Parathyroid adenoma (tissue), 2 donors: ENCODE measurements around the gene CPVL.

Experiments used
- H2AFZ ChIP-seq: fragments of 300-600 bp; sonication (generic); one replicate; pipeline ENCODE4 v1.7.0; 2017; ENCODE audit warnings: antibody characterized with exemption, mild to moderate bottlenecking
- H3K27ac ChIP-seq: fragments of 300-600 bp; sonication (generic); one replicate; pipeline ENCODE4 v1.7.0; 2017
- H3K27me3 ChIP-seq: fragments of 300-600 bp; sonication (generic); one replicate; pipeline ENCODE4 v1.7.0; 2017; ENCODE audit warnings: low read length; ENCODE audit not compliant: control insufficient read depth, insufficient read depth
- H3K36me3 ChIP-seq: fragments of 300-600 bp; sonication (generic); one replicate; pipeline ENCODE4 v1.7.0; 2017; ENCODE audit warnings: low read length; ENCODE audit not compliant: control insufficient read depth, insufficient read depth
- H3K4me1 ChIP-seq: fragments of 300-600 bp; sonication (generic); one replicate; pipeline ENCODE4 v1.7.0; 2017; ENCODE audit warnings: control low read depth
- H3K4me2 ChIP-seq: fragments of 300-600 bp; sonication (generic); one replicate; pipeline ENCODE4 v1.7.0; 2017; ENCODE audit warnings: low read length
- H3K4me3 ChIP-seq: fragments of 300-600 bp; sonication (generic); one replicate; pipeline ENCODE4 v1.7.0; 2017; ENCODE audit warnings: low read depth, low read length
- H3K79me2 ChIP-seq: fragments of 300-600 bp; sonication (generic); one replicate; pipeline ENCODE4 v1.7.0; 2017; ENCODE audit warnings: control low read depth
- H3K9ac ChIP-seq: fragments of 300-600 bp; sonication (generic); one replicate; pipeline ENCODE4 v1.7.0; 2017; ENCODE audit warnings: mild to moderate bottlenecking
- H3K9me3 ChIP-seq: fragments of 300-600 bp; sonication (generic); one replicate; pipeline ENCODE4 v1.7.0; 2017; ENCODE audit warnings: low read length; ENCODE audit not compliant: control insufficient read depth
- TF ChIP-seq, protein P1 (sequence below): fragments of 300-600 bp; sonication (generic); IDR thresholded peaks from one replicate; pipeline ENCODE4 v1.7.0; 2017; ENCODE audit warnings: antibody characterized with exemption, mild to moderate bottlenecking
- donor health status: primary hyperparathyroidism.

Gene CPVL

DNA sequence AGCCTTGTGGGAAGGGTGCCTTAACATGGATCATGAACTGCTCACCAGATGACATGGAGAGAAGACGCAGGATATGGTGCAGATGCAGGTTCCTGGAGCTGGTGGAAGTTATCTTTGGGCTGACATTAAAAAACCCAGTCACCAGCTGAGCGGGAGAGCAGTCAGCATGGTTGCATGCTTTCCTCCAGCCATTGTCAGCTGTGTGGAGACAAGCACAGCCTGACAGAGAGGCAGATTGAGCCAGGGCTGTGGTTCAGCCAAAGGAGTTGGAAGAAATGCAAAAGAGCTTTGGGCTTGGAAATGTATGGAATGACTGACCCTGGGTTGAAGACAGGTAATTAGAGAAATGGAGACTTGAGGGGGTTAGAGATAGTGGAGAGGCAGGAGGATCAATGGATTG is 79.7 kb downstream of the CPVL start:
- Histone ChIP-seq H3K36me3 (no peaks in the 10 kb centered on the region), H3K9ac (no peak overlapping the region), H3K4me2 (no peak overlapping the region), H3K4me3 (no peak overlapping the region), H3K79me2 (no peaks in the 10 kb centered on the region), H2AFZ (no peak overlapping the region), H3K4me1 (no peaks in the 10 kb centered on the region), H3K27me3 (no peaks in the 10 kb centered on the region), H3K9me3 (no peaks in the 10 kb centered on the region), H3K27ac (no peak overlapping the region)
- TF ChIP-seq, protein P1, sequence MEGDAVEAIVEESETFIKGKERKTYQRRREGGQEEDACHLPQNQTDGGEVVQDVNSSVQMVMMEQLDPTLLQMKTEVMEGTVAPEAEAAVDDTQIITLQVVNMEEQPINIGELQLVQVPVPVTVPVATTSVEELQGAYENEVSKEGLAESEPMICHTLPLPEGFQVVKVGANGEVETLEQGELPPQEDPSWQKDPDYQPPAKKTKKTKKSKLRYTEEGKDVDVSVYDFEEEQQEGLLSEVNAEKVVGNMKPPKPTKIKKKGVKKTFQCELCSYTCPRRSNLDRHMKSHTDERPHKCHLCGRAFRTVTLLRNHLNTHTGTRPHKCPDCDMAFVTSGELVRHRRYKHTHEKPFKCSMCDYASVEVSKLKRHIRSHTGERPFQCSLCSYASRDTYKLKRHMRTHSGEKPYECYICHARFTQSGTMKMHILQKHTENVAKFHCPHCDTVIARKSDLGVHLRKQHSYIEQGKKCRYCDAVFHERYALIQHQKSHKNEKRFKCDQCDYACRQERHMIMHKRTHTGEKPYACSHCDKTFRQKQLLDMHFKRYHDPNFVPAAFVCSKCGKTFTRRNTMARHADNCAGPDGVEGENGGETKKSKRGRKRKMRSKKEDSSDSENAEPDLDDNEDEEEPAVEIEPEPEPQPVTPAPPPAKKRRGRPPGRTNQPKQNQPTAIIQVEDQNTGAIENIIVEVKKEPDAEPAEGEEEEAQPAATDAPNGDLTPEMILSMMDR = no peak

DNA sequence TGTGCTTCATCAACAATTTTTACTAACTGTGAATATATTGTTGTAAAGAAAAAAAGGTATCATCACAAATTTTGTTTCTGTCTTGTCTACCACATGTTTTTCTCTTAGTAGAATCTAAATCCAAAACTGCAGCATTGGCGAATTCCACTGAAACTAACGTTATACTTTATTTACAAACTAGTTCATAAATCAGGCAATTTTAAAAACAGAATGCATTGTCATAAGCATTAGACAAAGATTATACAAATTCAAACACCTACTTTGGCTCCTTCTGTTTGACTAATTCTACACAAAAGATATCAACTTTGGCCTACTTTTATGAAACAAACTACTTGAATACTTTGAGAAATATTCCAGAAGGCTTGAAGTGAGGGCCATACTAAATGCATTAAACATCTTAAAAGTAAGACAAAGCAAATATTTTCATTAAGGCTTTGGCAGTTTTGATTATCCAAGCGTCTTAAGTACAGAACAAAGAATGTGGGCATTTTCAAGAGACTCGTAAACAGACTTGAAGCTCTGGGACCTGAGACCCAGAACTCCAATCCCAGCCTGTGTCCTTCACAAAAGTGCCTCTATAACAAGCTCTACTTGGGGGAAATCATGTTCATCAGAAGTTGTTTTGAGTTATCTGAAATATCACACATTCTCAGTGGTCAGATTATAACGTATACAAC is 81.0 kb downstream of the CPVL start:
- no peaks in the 10 kb centered on the region for H3K9me3 ChIP-seq
- no peaks in the 10 kb centered on the region for H3K4me1 ChIP-seq

DNA sequence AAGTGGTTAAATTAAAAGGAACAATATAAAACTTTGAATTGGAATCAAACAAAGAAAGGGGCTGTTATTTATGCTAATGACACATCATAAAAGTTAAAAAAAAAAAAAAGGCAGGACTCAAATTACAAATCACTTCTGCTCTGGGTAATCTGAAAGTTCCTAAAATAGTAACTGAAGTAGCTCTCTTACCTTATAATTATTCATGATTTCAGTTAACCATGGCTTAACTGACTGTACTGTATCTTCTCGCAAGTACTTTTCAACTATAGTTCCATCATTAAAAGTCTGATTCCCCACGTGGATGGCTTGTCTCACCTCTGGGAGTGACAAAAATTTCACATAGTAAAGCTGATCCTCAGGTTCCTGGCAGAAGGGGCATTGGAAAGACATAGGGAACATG is 82.5 kb downstream of the CPVL start:
- Histone ChIP-seq H3K36me3 (no peaks in the 10 kb centered on the region), H3K4me2 (no peak overlapping the region), H3K4me1 (no peaks in the 10 kb centered on the region), H3K27me3 (no peaks in the 10 kb centered on the region), H3K79me2 (no peaks in the 10 kb centered on the region), H2AFZ (no peak overlapping the region), H3K27ac (no peak overlapping the region), H3K9me3 (no peaks in the 10 kb centered on the region), H3K9ac (no peak overlapping the region), H3K4me3 (no peak overlapping the region)
- TF ChIP-seq, protein P1 = no peak

More for the DNA sequence above, 81.0 kb downstream of the CPVL start:
- Histone ChIP-seq H3K27ac (no peak overlapping the region), H2AFZ (no peak overlapping the region), H3K4me3 (no peak overlapping the region), H3K27me3 (no peaks in the 10 kb centered on the region), H3K36me3 (no peaks in the 10 kb centered on the region), H3K4me2 (no peak overlapping the region), H3K79me2 (no peaks in the 10 kb centered on the region), H3K9ac (no peak overlapping the region)
- TF ChIP-seq, protein P1 = no peak

DNA sequence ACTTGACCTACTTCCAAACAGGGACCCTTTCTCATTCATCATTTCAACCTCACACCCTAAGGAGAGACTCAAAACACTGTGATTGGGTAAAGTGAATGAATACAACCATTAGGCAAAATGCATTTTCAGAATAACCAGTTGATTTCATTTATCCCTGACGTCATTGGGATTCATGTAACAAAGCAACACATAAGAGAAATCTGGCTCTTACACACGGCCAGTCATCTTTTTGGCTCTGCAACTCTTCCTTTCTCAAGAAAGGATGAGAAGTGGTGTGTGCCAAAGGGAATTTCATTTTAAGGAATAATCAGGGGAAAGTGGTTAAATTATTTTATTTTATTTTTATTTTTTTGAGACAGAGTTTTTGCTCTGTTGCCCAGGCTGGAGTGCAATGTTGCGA is 83.1 kb downstream of the CPVL start:
- H3K4me2 ChIP-seq = no peak overlapping the region
- H3K4me1 ChIP-seq = no peaks in the 10 kb centered on the region
- H3K27me3 ChIP-seq = no peaks in the 10 kb centered on the region
- no peak overlapping the region for H3K27ac ChIP-seq
- TF ChIP-seq, protein P1 = no peak
- H3K79me2 ChIP-seq = no peaks in the 10 kb centered on the region
- no peak overlapping the region for H3K9ac ChIP-seq
- no peak overlapping the region for H3K4me3 ChIP-seq
- H3K9me3 ChIP-seq = no peaks in the 10 kb centered on the region
- H3K36me3 ChIP-seq = no peaks in the 10 kb centered on the region
- H2AFZ ChIP-seq = no peak overlapping the region
